ENCODE data around the gene HIBCH. TPM values are rescaled to one million over a fixed set of nuclear protein-coding genes. Genes with fewer than 3 reads are reported as not detected.
"Not testable (repeated sequence)": the region's sequence is repeated elsewhere in the genome, so short reads cannot be mapped to it uniquely, and the experiment has no call there.

HIBCH gene
- total RNA-seq, 2 donors from 2014 or later: 20.1 to 28.5 TPM

DNA sequence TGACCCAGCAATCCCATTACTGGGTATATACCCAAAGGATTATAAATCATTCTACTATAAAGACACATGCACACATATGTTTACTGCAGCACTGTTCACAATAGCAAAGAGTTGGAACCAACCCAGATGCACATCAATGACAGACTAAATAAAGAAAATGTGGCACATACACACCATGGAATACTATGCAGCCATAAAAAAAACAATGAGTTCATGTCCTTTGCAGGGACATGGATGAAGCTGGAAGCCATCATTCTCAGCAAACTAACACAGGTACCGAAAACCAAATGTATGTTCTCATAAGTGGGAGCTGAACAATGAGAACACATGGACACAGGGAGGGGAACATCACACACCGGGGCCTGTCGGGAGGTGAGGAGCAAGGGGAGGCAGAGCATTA lies 49.9 kb downstream of the HIBCH start:
- DNase-seq (ENCODE audit: low spot score); intact Hi-C loops (cut with DNase I): not testable (repeated sequence)

DNA sequence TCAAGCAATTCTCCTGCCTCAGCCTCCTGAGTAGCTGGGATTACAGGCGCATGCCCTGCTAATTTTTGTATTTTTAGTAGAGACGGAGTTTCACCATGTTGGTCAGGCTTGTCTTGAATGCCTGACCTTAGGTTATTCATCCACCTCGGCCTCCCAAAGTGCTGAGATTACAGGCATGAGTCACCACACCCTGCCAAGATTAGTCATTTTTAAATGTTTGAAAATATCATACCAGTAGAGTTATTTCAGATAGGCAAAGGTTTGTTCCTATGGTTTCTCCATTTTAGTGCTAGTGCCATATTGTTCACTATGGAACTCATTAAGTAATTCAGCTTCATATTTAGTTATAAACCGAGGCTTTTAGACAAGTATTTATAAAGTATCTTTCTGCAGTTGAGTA lies 52.3 kb downstream of the HIBCH start:
- intact Hi-C loops (cut with DNase I): no loop called here
- no peak for DNase-seq (ENCODE audit: low spot score)

- no peak for DNase-seq (ENCODE audit: low spot score)
- intact Hi-C loops (cut with DNase I): no loop called here
Observed at GRCh38 chr2:190266314-190266713, 53.3 kb downstream of the HIBCH start.

DNA sequence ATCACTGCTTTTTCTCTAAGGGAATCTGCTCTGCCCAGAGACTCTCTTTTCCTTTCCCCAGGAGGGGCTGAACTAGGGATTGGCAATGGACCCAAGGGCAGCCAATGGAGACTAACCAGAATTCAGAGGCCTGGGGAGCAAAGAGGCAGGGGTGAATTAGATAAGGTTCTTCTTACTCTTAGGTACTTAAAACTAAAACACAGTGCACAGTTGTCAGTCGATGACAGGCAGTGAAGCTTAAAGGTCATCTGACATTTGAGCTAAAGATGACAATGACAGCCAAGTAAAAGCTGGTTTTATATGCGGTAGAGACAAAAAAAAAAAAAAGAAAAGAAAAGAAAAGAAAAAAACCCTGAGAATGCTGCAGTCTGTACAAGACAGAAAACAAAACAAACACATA lies 57.8 kb downstream of the HIBCH start:
- no peak for DNase-seq (ENCODE audit: low spot score)
- intact Hi-C loops (cut with DNase I): no loop called here

DNA sequence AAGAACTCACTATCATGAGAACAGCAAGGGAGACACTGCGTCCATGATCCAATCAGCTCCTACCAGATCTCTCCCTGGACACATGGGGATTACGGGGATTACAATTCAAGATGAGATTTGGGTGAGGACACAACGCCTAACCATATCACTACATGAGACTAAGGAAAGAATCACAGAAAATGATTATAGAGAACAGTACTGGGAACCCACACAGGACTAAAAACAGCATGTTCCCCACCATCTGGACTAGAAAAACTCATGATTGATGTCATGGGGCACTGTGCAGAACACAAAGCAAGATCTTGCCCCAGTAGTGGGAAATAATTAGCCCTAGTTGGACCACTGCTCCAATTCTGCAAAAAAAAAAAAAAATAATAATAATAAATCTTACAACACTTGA lies 63.5 kb downstream of the HIBCH start:
- intact Hi-C loops (cut with DNase I): no loop called here
- DNase-seq (ENCODE audit: low spot score): no peak

GRCh38 chr2:190255676-190256075 lies 64.0 kb downstream of the HIBCH start:
- intact Hi-C loops (cut with DNase I): no loop called here
- DNase-seq (ENCODE audit: low spot score): no peak

GRCh38 chr2:190254063-190254850 lies 65.4 kb downstream of the HIBCH start:
- intact Hi-C loops (cut with DNase I): no loop called here
- no peak for DNase-seq (ENCODE audit: low spot score)

DNA sequence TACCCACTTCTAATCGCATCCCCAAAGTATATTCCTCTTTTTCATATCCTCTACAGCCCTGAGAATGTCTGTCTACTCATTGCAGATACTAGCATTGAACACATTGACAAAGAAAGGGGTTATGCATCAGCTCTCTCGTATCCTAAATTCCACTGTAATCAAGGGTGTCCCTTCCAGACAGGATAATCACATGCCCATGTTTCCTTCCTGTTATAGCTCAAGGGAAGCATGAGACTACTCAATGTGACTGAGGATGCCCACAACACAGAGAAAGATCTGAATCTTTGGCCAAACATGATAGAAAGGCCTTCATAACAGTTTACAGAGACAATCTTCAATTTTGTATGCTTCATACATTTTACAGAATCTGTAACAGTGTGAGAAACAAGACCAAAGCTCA lies 69.2 kb downstream of the HIBCH start:
- DNase-seq (ENCODE audit: low spot score): no peak

GRCh38 chr2:190235551-190236075 lies 84.0 kb downstream of the HIBCH start:
- intact Hi-C loops (cut with DNase I): no loop called here

More for the DNA sequence above, 69.2 kb downstream of the HIBCH start:
- intact Hi-C loops (cut with DNase I): no loop called here

DNA sequence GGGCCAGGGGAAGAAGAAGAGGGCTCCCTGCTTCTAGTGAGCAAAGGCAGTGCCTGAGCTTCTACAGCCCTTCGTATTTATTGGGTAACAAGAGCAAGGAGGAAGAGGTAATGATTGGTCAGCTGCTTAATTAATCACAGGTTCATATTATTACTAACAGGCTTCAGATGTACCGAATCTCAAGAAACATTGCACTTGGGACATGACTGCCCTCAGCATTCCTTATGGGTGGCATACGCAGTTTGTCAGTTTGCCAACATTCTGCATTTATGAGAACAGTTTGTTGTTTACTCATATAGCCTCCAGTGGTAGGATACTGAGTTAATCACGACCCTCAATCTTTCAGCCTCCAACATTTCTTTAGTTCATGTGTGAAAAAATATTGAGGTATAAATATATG lies 84.5 kb downstream of the HIBCH start:
- intact Hi-C loops (cut with DNase I): no loop called here
- no peak for DNase-seq (ENCODE audit: low spot score)

More at GRCh38 chr2:190235551-190236075, 84.0 kb downstream of the HIBCH start:
- no peak for DNase-seq (ENCODE audit: low spot score)

GRCh38 chr2:190223989-190224388 lies 95.6 kb downstream of the HIBCH start:
- DNase-seq (ENCODE audit: low spot score); intact Hi-C loops (cut with DNase I): not testable (repeated sequence)

DNA sequence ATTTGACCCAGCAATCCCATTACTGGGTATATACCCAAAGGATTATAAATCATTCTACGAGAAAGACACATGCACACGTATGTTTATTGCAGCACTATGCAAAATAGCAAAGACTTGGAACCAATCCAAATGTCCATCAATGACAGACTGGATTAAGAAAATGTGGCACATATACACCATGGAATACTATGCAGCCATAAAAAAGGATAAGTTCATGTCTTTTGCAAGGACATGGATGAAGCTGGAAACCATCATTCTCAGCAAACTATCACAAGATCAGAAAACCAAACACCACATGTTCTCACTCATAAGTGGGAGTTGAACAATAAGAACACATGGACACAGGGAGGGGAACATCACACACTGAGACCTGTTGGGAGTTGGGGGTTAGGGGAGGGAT lies 96.9 kb downstream of the HIBCH start:
- intact Hi-C loops (cut with DNase I): not testable (repeated sequence)

DNA sequence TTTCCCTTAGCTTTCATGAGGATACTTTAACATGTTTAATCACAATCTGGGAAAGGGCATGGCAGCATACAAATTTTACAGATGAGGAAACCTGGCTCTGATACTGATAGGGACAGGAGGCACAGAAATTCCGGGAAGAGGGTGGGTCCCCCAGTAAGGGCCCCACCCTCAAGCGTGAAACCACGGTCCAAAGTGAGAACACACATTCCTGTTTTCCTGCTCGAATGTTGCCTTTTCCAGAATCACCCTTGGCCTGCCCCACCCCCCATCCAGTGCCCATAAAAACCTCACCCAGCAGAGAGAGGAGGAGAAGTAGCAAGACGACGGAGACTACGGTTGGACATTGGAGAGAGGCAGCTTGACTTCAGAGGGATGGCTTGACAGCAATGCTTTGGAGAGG lies 98.2 kb downstream of the HIBCH start:
- intact Hi-C loops (cut with DNase I): no loop called here
- DNase-seq (ENCODE audit: low spot score): no peak

More for the DNA sequence above, 96.9 kb downstream of the HIBCH start:
- DNase-seq (ENCODE audit: low spot score): not testable (repeated sequence)

DNA sequence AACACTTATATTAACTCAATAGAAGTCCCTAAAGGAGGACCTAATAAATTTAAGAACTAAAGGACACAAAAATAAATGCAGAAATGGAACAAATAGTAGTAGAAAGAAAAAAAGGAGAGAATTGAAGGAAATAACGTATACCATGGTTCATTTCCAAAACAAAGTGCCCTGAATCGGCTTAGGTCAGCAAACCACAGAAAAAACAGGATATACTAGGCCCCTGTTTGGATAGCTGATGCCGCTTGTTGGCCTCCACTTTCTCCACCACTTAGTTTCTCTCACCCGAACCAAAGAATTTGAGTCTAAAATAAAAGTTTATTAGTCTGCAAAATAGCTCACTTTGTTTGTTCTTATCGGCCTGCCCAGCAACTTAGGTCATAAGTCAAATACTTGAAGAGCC lies 100.4 kb downstream of the HIBCH start:
- intact Hi-C loops (cut with DNase I): no loop called here
- DNase-seq (ENCODE audit: low spot score): no peak

GRCh38 chr2:190217616-190218015 lies 102.0 kb downstream of the HIBCH start:
- intact Hi-C loops (cut with DNase I): no loop called here

DNA sequence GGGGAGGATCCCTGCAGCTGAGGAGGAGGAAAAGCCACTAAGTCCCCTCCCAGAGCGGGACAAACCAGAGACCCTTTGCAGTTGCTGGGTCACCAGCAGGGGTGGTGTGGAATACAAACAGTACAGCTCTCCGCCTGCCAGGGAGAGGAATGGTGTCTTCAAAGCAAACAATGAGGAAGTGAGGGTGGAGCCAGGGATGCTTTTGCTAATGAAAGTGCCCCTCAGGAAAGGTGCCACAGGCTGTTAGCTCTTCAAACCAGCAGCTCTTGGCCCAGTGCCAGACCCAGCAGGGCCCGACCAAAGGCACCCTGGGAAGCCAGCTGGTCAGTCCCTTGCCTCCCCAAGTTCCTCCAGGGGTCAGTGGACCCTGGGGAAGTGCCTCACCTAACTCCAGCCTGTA lies 102.8 kb downstream of the HIBCH start:
- DNase-seq (ENCODE audit: low spot score): peak; percentile 82
- intact Hi-C loops (cut with DNase I): no loop called here

More at GRCh38 chr2:190217616-190218015, 102.0 kb downstream of the HIBCH start:
- no peak for DNase-seq (ENCODE audit: low spot score)

GRCh38 chr2:190215620-190216019 lies 104.0 kb downstream of the HIBCH start:
- intact Hi-C loops (cut with DNase I): no loop called here
- no peak for DNase-seq (ENCODE audit: low spot score)

DNA sequence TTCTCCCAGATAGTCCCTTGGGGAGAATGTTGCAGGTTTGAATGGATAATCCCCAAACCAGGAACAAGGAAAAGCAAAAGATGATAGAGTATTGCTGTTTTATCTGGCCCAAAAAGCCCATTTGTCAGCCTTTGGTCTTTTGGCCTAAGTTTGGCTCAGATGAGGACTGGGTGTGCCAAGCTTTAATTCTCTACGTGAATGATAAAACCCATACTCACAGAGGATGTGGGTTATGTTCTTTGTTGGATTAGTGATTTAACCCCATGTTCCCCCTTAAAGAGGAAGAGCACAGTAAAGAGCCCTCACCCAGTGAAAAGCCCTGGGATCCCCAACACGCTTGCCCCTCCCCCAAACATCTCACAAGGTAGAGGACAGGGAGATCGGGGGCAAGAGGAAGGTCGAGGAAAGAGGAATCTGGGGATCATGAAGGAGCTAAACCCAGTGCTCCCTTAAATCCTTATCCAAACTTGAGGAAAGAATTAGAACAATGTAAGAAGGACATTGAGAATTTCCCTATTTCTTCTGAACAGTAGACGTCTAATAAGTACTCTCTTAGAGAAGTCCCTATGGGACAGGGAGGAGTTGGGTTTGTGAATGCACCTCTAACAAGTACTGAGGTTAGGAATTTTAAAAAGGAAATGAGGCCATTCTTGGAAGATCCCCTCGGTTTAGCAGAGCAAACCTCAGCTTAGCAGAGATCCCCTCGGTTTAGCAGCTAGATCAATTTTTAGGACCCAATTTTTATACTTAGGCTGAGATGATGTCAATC lies 105.0 kb downstream of the HIBCH start:
- no peak for DNase-seq (ENCODE audit: low spot score)
- intact Hi-C loops (cut with DNase I): no loop called here

DNA sequence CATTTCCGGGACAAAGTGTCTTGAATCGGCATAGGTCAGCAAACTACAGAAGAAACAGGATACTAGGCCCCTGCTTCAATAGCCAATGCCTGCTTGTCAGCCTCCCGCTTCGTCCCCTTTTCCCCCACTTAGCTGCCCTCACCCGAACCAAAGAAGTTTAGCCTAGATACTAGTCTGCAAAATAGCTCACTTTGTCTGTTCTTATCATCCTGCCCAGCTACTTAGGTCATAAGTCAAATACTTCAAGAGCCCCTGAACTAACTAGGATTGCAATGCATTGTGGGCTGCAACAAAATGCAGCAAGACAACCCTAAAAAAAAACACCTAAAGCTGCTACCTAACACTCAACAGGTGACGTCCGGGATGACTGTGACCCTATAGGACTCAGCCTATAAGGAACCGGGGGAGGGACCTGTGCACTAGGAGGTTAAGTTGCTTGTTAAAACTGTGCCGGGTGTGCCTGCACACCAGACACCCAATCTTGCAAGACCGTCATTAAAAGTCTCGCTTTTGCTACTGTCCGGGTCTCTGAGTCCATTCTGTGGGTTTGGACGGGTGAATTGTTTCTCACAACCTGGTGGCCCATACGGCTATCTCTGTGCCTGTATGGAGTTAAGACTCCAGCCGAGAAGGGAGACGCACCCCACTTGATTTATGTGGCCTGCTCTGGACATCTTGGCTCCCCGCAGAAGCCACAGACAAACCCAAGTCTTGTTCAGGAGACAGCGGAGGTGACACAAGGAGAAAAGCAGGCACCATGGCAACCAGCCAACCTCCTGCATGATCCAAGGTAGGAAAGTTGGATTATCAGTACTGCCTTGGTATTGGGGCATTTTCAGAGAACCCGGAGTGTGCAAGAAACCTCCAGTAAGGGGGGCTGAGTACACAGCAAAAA lies 105.9 kb downstream of the HIBCH start:
- DNase-seq (ENCODE audit: low spot score): no peak
- intact Hi-C loops (cut with DNase I): no loop called here

Data from posterior vena cava (tissue), 2 donors.